Measurements from ENCODE around the gene HOXB9. TPM values are rescaled to one million over a fixed set of nuclear protein-coding genes. Genes with fewer than 3 reads are reported as not detected.

HOXB9 gene
- total RNA-seq, 4 donors from 2014 or later: 13.7 to 47.5 (median 24.9) TPM

- H3K36me3 ChIP-seq: no peaks in the 10 kb centered on the region
- peaks cover 0 to 15% of the 10 kb centered on the region in 2 donors for H3K27me3 ChIP-seq
- DNase-seq: no peak
- no peaks in the 10 kb centered on the region for H3K9me3 ChIP-seq
- peak overlapping the region; percentile 43 to 71 (median 64) for H3K4me3 ChIP-seq
- no peak for TF ChIP-seq CTCF (IDR thresholded peaks at IDR 0.05)
- TF ChIP-seq POLR2A (IDR thresholded peaks at IDR 0.05): no peak
- H3K27ac ChIP-seq: peak overlapping the region; percentile 38 to 92 (median 80)
- peaks cover 0 to 36% (median 14%) of the 10 kb centered on the region in 4 donors for H3K4me1 ChIP-seq
Measured at GRCh38 chr17:48612456-48612853, 13.7 kb downstream of the HOXB9 start.

GRCh38 chr17:48611681-48612455 is 14.3 kb downstream of the HOXB9 start:
- H3K4me1 ChIP-seq: peaks cover 0 to 36% (median 14%) of the 10 kb centered on the region in 4 donors
- peak overlapping the region; percentile 63 to 71 (median 66) for H3K4me3 ChIP-seq
- peak in 1 of 3 donors; percentile 74 for DNase-seq
- peak overlapping the region; percentile 39 to 92 (median 80) for H3K27ac ChIP-seq
- TF ChIP-seq CTCF (IDR thresholded peaks at IDR 0.05): no peak
- TF ChIP-seq POLR2A (IDR thresholded peaks at IDR 0.05): no peak
- peaks cover 0 to 15% of the 10 kb centered on the region in 2 donors for H3K27me3 ChIP-seq
- H3K36me3 ChIP-seq: peaks cover 0 to 4% (median 0%) of the 10 kb centered on the region in 3 donors
- no peaks in the 10 kb centered on the region for H3K9me3 ChIP-seq

GRCh38 chr17:48611213-48611612 is 14.9 kb downstream of the HOXB9 start:
- DNase-seq: no peak
- Histone ChIP-seq H3K27me3 (peaks cover 0 to 9% of the 10 kb centered on the region in 2 donors), H3K4me1 (peaks cover 0 to 36% (median 14%) of the 10 kb centered on the region in 4 donors)

GRCh38 chr17:48610282-48611211 is 15.6 kb downstream of the HOXB9 start, which contains the start of gene HOXB7:
TSS of gene HOXB7 (minus strand) at chr17:48611017. CDS start at chr17:48610918, 99 bp downstream.
- H3K4me3 ChIP-seq: peak within 1 kb of the TSS; percentile 63 to 71 (median 66)
- peaks cover 0 to 4% (median 0%) of the 10 kb centered on the region in 3 donors for H3K36me3 ChIP-seq
- H3K9me3 ChIP-seq: no peaks in the 10 kb centered on the region
- TF ChIP-seq POLR2A (IDR thresholded peaks at IDR 0.05) (peak; percentile 73 to 82), CTCF (IDR thresholded peaks at IDR 0.05) (peak in 1 of 6 experiments; percentile 10)
- DNase-seq: peak; percentile 82 to 91 (median 90)
- peaks cover 0 to 36% (median 14%) of the 10 kb centered on the region in 4 donors for H3K4me1 ChIP-seq
- peaks cover 0 to 3% of the 10 kb centered on the region in 2 donors for H3K27me3 ChIP-seq
- H3K27ac ChIP-seq: peak within 1 kb of the TSS; percentile 64 to 92 (median 80)

More at GRCh38 chr17:48611213-48611612, 14.9 kb downstream of the HOXB9 start:
- Histone ChIP-seq H3K4me3 (peak overlapping the region; percentile 63 to 71 (median 66)), H3K9me3 (no peaks in the 10 kb centered on the region), H3K36me3 (peaks cover 0 to 4% (median 0%) of the 10 kb centered on the region in 3 donors), H3K27ac (peak overlapping the region; percentile 64 to 92 (median 80))
- TF ChIP-seq POLR2A (IDR thresholded peaks at IDR 0.05) (no peak), CTCF (IDR thresholded peaks at IDR 0.05) (no peak)

- H3K4me1 ChIP-seq: peaks cover 0 to 36% (median 16%) of the 10 kb centered on the region in 4 donors
- TF ChIP-seq CTCF (IDR thresholded peaks at IDR 0.05) (no peak), POLR2A (IDR thresholded peaks at IDR 0.05) (no peak)
- H3K9me3 ChIP-seq: no peaks in the 10 kb centered on the region
- peaks cover 0 to 4% (median 0%) of the 10 kb centered on the region in 3 donors for H3K36me3 ChIP-seq
- H3K27ac ChIP-seq: peak overlapping the region; percentile 64 to 92 (median 80)
- H3K4me3 ChIP-seq: peak overlapping the region; percentile 63 to 71 (median 66)
- H3K27me3 ChIP-seq: no peaks in the 10 kb centered on the region
- DNase-seq: no peak
Measured at GRCh38 chr17:48609759-48610281, 16.3 kb downstream of the HOXB9 start.
